GM20000 (cell line): ENCODE results near the gene TARS3.

Source experiments
- DNase-seq: peaks from one replicate; pipeline ENCODE4 v3.0.0; 2012; ENCODE audit warnings: low spot score
- CTCF ChIP-seq: IDR thresholded peaks from 2 replicates; pipeline ENCODE4 v1.5.1; 2012; ENCODE audit warnings: mild to moderate bottlenecking, control low read depth; ENCODE audit errors: extremely low read depth, missing control alignments

TARS3 gene

DNA sequence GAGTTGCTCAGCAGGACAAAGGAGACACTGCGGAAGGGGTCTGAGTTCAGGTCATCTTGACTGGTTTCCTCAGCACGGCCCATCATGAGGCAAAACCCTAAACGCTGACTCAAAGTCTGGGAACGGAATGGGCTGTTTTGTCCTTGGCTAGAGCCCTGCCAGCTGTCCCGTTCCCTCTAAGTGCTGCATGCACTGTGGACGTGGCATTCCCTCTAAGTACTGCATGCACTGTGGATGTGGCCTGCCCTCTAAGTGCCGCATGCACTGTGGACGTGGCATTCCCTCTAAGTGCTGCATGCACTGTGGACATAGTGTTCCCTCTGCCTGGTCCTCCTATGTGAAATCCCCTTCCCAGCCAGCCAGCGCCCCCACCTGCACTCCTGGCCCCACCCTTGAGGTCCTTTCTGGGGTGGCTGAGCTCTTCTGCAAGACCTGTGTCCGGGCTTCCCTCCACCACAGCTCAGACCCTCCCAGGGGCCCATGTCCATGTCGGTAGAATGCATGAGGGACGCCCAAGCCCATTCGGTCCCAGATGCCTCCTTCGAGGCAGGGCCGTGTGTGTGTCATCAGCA, 108.8 kb downstream of the TARS3 start:
- TF ChIP-seq CTCF, result no peak
- DNase-seq, result no peak

DNA sequence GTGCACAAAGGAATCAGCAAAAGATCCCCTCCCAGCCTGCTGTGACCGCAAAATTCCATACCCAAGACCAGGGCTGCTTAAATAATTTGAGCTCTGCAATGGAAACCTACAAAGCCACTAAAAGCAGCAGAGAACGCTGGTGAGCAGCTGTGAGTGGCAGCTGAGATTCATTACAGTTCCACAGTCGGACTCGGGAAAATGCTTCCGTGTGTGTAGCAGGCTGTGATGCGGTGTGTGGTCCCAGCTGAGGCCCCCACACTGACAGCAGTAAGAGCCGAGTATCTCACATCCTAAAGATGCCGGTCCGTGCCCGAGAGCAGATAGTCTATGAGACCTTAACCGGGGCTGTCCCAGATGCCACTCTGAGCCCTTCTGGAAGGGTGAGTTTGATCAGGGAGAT, 109.5 kb downstream of the TARS3 start:
- DNase-seq, result no peak
- no peak for TF ChIP-seq CTCF

DNA sequence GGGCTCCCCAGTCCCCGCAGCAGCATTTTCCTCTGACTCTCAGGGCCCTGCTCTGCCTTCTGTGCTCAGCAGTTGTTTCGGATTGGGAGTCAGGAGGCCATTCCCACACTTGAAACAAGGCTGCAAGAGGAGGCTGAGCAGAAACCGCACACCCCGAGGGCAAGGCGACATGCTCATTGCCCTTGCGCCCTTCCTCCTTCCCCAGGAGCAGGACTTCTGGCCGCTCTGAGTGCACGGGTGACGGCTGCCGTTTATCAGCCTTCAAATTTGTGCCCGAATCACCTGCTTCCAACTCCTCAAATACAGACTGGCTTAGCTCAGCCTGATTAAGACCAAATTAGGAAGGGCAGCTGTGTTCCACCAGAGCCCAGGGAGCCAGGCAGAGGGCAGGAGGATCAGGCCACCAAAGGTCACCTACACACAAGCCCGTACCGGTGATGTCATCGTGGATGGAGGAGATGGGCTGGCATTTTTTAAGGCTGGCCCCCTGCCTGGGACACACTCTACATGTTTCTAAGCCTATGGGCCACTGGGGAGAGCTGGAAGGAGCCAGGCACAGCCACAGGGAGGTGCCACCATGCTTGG, 110.2 kb downstream of the TARS3 start:
- DNase-seq, result no peak
- no peak for TF ChIP-seq CTCF

GRCh38 chr15:101613130-101614000, 110.9 kb downstream of the TARS3 start:
- TF ChIP-seq CTCF, result no peak
- DNase-seq, result no peak

DNA sequence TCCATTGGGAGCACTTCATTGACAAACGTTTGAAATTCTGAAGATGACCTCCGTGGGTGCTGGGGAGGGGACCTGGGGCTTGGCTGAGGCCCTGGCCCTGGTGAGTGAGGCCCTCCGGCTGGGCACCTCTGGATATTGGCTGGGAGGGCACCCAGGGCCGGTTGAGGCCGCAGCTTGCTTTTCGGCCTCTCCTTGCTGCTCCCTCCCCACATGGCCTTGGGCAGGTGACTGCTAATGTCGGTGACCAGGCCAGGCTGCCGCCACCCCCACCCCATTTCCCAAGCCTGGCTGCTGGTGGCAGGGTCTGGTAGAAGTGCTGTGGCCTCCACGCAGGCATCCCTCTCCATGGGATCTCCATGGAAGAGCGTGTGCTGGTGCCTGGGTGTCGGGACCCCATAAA, 111.6 kb downstream of the TARS3 start:
- no peak for TF ChIP-seq CTCF
- DNase-seq, result no peak

DNA sequence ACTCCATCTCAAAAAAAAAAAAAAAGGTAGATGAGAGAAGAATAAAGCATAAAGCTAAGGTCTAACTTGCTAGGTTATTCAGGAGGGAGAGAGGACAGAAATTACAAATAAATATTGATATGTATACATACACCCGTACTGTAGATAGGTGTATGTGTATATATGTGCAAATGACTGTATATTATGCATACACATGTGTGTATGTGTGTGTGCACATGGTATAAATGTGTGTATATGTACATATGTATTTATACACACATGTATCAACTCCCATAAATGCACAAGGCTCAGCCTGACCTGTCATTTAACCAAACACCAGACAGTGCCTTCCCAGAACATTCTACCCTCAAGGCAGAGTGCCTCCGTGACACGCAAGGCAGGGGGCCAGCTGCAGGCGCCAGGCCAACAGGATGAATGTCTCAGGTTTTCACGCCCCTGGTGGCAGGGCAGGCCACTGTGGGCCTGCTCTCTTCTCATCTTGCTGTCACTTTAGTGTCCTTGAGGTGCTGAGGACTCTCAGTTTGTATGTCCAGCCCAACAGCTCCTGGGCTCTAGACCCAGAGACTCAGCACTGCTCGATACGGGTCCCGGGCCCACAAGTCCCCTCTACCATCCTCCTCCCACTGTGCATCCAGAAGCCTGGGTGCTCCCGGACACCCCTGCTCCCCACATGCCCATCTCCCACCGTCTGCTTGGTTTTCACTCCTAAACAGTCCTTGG, 112.5 kb downstream of the TARS3 start:
- DNase-seq, result no peak
- no peak for TF ChIP-seq CTCF

DNA sequence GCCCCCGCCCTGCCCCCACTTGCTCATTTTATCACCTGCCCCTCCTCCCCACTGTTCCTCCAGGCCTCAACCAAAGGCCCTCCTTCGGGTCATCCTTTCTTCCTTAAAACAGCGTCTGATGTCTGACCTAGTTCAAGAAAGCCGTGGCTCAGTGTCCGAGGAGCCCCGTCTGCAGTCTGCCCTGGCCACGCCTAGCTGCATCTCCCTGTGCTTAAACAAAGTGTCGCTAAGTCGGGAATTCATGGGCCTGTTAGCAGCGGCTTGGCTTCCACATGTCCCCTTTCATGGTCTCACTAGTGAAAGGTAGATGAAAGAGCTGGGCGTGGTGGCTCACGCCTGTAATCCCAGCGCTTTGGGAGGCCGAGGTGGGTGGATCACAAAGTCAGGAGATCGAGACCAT, 113.3 kb downstream of the TARS3 start:
- DNase-seq, result no peak
- no peak for TF ChIP-seq CTCF
